NCI-H2196 treated with DMSO at 0.1 percent for 48 hours (cell line): ENCODE data around the gene USHBP1.
"Not testable (repeated sequence)": the region's sequence is repeated elsewhere in the genome, so short reads cannot be mapped to it uniquely, and the experiment has no call there.

ENCODE experiments used
- DNase-seq: peaks from one replicate; lab custom pipeline; 2025; ENCODE audit not compliant: unreplicated experiment; lab: John Stamatoyannopoulos, UW

USHBP1 gene

DNA sequence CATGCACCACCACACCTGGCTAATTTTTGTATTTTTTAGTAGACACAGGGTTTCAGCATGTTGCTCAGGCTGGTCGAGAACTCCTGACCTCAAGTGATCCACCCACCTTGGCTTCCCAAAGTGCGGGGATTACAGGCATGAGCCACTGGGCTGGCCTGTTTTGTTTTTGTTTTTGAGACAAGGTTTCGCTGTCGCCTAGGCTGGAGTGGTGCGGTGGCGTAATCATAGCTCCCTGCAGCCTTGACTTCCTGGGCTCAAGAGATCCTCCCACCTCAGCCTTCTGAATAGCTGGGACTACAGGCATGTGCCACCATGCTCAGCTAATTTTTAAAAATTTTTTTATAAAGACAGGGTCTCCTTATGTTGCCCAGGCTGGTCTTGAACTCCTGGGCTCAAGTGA lies 31.0 kb upstream of the USHBP1 start:
- DNase-seq = not testable (repeated sequence)

DNA sequence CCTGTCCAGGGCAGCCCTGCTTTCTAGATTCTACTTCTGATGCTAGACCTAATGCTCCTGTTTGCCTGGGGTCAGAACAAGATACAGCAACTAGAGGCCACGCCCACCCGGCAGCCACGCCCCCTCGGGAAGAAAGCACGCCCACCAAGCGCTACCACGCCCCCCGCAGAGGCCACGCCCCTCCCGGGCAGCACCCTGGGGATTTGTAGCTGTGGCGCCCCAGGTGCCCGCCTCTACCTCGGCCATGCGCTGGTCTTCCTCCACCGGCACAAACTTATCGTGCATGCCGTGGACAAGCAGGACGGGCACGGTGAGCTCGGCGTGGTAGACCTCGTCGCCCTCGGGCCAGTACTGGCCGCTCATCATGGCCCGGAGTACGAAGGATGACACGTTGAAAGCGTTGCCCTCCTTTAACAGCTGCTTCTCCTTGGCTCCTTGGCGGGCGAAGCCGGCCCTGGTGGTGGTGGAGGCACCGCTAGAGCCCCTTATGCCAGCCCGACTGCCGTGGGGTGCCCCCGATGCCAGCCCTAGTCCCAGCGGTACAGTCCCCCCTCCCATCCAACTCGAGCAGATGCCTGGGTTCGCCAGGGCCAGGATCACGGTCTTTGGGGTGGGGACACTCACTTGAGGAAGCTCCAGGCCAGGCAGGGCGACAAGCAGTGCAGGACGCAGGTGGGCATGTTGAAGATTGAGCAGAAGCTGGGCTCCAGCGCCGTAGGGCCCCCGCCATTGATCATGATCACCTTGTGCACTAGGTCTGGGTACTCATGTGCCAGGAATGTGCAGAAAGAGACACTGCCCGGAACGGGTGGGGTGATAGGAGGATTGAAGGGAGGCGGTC lies 29.7 kb upstream of the USHBP1 start:
- no peak for DNase-seq

DNA sequence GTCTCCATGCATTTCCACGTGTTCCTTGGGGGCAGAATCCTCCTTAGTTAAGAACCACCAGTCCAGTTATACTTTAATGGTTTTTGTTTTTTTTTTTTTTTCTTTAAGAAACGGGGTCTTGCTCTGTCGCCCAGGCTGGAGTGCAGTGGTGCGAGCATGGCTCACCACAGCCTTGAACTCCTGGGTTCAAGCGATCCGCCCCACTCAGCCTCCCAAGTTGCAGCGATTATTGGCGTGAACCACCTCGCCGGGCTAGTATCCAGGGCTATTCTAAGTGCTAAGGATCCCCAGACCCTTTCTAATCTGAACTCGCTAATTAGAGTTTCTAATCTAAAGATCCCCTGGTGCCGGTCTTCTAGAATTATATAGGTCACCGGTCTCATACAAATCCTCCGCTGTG lies 29.1 kb upstream of the USHBP1 start:
- no peak for DNase-seq

DNA sequence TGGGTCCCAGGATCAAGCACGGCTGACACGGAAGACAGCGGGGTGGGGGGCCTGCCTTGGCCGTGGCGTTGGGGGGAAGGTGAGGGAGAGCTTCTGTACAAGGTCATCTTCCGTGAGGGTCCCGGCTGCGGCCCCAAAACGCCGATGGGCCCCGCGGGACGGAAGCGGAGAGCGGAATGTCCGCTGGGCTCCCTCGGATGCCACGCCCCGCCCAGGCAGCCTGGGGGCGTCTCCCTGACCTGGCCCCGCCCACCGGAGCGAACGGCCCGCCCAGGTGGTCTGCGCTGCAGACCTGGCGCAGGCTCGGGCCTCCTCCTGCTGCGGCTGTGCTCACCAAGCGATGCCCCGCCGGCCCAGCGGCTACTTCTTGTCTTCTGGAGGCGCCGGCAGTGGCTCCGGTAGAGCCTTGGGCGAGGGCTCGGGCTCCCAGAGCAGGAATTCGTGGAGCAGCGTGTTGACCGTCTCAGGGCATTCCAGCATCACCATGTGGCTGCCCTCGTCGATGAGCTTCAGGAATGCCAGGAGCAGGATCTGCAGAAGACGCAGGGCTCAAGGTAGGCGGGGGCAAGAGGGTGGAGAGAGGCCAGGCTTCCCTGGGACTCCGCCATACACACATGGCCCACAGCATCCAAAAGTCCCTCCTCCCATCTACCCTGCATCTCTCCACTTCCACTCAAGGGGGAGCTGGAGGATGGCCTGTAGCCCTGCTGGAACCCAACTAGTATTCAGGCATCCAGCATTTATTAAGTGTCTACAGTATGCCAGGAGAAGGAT lies 27.9 kb upstream of the USHBP1 start:
- DNase-seq = no peak

DNA sequence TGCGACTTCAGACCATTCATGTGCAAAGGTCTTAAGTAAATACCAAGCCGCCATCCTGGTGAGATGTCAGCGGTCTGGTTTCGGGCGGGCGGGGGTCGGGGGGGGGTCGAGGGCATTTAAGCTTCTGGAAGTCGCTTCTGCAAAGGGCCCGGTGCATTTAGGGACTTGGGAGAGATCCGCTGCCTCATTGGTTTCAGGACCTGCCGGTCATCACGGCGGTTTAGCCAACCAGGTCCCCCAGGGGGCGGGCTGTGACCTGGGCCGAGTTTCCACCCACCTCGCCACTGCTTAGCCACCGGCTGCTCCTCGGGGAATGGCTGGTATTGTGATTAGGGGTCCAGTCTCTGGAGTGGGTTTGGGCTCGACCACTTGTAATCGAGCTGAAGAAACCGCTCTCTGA lies 24.9 kb upstream of the USHBP1 start:
- DNase-seq = no peak

DNA sequence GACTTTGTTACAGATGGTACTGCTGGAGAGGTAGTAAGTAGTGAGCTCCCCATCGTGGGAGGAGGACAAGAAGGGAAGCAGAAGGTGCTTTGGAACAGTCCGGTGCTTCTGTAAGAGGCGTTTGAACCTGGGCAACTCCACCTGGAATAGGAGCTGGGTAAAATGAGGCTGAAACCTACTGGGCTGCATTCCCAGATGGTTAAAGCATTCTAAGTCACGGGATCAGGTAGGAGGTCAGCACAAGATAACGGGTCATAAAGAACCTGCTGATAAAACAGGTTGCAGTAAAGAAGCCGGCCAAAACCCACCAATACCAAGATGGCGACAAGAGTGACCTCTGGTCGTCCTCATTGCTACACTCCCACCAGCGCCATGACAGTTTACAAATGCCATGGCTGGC lies 22.2 kb upstream of the USHBP1 start:
- no peak for DNase-seq

DNA sequence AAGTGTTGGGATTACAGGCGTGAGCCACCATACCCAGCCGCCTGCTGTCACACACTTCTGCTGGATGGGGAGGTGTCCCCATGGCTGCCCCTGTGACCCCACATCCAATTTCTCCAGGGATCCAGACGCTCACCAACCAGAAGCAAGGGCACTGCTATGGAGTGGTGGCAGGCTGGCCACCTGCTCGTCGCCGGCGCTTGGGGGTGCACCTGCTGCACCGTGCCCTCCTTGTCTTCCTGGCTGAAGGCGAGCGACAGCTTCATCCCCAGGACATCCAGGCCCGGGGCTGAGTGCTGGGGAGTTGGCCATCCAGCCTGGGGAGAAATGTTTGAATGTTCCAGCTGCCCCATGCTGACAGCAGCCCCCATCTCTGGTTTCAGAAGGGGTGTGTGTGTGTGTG lies 21.7 kb upstream of the USHBP1 start:
- no peak for DNase-seq

DNA sequence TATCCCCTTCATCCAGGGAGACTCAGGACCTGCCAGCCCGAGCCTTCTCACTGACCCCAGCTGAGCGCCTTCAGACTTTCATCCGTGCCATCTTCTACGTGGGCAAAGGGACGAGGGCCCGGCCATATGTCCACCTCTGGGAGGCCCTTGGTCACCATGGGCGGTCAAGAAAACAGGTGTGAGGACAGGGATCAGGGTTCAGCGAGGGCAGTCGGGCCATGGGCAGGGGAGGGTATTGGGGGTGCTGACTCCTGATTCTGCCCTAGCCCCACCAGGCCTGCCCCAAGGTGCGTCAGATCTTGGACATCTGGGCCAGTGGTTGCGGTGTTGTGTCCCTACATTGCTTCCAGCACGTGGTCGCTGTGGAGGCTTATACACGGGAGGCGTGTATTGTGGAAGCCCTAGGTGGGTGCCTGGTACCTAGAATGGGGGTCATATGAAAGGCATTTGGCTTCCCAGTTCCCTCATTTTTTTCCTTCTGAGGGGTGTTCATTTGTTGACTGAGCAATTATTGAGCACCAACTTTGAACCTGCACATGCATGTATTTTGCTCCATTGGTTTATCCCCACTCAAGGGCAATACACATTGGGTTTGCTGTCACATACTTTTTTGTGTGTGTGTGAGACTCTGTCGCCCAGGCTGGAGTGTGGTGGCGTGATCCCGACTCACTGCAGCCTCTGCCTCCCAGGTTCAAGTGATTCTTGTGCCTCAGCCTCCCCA lies 21.0 kb upstream of the USHBP1 start:
- no peak for DNase-seq

DNA sequence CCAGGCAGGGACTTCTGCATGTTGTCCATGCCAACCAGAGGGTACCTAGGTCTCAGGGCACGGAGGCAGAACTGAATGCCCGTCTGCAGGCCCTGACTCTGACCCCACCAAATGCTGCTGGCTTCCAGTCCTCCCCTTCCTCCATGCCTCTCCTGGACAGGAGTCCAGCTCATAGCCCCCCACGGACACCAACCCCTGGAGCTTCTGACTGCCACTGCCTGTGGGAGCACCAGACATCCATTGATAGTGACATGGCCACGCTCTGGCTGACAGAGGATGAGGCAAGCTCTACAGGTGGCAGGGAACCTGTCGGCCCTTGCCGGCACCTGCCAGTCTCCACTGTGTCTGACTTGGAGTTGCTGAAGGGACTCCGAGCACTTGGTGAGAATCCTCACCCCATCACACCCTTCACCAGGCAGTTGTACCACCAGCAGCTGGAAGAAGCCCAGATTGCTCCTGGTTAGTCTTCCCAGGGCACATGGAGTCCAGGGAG lies 19.0 kb upstream of the USHBP1 start:
- no peak for DNase-seq

DNA sequence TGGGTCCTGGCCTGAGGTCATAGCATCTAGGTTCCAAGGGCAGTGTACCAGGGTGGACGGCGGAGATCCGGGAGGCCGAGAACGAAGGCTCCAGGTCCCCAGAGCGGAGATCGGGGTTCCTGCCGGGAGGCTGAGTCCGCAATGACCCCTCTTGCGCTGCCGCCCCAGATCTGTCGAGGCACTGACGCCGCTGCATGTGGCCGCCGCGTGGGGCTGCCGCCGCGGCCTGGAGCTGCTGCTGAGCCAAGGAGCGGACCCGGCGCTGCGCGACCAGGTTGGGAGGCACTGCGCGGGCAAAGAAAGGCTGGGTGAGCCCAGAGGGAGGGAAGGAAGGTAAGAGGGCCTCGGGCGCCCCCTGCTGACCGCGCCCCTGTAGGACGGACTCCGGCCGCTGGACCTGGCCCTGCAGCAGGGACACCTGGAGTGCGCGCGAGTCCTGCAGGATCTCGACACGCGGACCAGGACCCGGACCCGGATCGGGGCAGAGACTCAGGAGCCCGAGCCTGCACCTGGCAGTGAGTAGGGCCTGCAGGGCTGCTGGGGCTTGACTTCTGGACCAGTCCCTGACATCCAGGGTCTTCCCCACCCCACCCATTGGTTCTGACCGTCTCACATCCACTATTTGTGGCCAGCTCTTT lies 18.1 kb upstream of the USHBP1 start:
- peak; percentile 79 for DNase-seq

DNA sequence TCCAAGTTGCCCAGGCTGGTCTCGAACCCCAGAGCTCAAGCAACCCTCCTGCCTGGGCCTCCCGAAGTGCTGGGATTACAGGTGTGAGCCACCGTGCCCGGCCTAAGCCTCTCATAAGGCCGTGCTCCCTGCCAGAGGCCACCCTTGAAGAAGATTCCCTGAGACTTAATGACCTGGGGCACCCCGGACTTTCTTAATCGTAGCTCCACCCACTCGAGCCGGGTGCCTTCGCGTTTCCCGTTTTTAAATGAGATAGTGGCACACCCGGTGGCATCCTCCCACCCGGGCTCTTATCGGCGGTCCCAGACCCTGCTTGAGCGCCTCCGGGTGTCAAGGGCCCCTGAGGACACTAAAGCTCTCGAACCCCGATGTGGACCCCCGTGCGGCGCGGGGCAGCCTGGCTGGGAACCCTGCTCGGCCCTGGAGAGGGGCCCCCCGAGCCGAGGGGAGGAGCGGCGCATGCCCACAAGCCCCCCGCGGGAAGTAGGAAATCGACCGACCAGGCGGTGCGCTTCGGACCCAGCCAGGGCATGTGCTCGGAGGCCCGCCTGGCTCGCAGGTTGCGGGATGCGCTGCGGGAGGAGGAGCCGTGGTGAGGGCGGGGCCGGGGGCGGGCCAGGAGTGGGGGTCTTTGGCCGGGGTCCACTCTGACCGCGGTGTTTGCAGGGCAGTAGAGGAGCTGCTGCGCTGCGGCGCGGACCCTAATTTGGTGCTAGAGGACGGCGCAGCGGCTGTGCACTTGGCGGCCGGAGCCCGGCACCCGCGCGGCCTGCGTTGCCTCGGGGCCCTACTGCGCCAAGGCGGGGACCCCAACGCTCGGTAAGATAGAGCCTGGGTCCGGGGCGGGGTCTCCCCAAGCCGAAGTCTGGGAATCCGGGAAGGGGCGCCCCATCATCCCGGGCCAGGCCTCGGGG lies 17.1 kb upstream of the USHBP1 start, which contains the start of gene ANKLE1:
Gene ANKLE1 (plus strand): TSS at position 511 of the 914 bp plus-strand sequence. CDS start 20 bp downstream, at position 531.
- no peak for DNase-seq

DNA sequence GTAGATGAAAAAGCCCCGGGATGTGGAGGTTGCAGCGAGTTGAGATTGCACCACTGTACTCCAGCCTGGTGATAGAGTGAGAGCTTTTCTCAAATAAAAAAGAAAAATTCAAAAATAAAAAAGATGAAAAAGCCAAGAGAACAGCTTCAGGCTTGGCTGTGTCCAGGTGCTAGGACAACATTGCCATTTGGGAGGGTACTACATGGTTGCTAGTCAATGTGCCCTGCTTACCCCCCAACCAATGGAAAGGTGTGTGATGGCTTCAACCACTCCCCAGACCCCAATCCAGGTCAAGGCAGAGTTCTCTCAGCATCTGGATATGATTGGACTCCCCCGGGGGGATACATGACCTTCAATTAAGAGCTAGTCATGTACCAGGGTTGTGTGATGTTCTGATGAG lies 14.9 kb upstream of the USHBP1 start:
- no peak for DNase-seq

DNA sequence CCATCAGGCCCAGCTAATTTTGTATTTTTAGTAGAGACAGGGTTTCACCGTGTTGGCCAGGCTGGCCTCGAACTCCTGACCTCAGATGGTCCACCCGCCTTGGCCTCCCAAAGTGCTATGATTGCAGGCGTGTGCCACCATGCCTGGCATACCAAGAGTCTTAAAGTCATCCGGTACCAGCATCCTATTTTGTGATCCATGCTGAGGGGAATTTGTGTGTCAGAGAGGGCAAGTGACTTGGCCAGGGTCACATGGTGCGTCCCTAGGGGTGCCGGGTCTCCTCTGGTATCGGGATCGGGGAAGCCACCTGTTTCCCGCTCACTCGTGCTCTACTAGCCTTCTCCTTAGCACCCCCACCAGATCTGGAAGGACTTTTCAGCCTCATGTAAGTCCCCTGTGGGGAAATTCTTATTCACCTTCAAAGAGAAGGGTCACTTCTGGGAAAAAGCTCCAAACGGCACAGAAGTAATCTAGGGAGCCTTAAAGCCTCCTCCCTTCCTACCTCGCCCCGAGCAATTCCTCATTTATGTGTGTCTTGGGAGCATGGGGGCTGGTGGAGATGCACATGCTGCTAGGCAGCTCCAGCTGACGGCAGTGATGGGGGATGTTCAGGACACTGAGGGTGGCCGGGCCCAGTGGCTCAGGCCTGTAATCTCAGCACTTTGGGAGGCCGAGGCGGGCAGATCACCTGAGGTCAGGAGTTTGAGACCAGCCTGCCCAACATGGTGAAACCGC lies 11.1 kb upstream of the USHBP1 start:
- DNase-seq = no peak

DNA sequence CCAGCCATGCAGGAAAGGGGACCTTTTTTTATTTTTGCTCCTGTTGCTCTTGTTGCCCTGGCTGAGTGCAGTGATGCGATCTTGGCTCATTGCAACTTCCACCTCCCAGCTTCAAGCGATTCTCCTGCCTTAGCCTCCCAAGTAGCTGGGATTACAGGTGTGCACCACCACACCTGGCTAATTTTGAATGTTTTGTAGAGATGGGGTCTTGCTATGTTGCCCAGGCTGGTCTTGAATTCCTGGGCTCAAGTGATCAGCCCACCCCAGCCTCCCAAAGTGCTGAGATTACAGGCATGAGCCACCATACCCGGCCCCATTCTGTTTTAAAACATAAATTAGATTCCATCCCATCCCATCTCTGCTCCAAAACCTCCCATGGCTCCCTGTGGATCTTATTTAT lies 10.3 kb upstream of the USHBP1 start:
- DNase-seq = not testable (repeated sequence)

DNA sequence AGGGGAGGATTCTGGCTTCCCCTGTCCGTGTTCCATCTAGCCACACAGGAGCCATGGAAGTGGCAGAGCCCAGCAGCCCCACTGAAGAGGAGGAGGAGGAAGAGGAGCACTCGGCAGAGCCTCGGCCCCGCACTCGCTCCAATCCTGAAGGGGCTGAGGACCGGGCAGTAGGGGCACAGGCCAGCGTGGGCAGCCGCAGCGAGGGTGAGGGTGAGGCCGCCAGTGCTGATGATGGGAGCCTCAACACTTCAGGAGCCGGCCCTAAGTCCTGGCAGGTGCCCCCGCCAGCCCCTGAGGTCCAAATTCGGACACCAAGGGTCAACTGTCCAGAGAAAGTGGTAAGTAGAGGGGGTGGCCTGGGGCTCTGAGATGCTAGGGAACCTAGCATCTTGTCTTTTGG lies 4.2 kb upstream of the USHBP1 start:
- DNase-seq = no peak

DNA sequence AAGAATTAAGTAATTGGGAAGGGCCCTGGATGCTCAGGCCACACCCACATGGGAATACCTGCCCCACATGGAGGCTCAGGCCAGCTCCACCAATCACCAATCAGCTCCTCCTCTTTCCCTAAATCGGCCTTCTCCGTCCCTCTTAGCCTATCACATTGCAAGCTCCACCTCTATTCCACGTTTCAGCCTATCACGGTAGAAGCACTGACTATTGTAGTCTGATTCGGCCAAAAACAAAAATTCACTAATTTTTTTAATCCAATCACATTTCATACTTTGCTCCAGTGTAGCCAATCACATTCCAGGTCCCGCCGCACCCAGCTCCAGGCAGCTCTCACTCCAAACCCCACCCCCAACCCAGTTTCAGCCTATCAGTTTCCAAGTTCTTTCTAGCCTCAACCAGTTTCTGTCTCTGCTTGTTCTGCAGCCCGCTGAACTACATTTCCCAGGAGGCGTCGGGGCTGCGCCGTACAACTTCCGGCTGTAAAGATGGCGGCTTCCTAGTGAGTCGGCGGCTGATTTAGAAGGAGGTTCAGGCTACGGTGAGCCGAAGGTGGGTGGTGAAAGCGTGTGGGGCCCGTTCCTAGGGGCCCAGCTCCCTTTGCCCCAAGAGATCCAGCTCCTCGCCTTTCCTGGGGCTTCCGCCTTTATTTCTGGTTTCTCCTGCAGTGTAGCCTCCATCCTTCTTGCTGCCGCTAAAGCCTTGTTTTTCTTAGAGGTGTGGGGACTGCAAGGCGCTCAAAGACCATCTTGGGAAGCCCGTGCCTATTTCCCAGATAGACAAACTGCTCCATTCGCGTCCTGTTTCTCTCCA lies 2.6 kb upstream of the USHBP1 start, which contains the start of gene BABAM1:
Gene BABAM1 (plus strand): TSS at position 469 of the 814 bp plus-strand sequence. CDS start 1,364 bp downstream, outside the sequence.
- DNase-seq = peak; percentile 97

DNA sequence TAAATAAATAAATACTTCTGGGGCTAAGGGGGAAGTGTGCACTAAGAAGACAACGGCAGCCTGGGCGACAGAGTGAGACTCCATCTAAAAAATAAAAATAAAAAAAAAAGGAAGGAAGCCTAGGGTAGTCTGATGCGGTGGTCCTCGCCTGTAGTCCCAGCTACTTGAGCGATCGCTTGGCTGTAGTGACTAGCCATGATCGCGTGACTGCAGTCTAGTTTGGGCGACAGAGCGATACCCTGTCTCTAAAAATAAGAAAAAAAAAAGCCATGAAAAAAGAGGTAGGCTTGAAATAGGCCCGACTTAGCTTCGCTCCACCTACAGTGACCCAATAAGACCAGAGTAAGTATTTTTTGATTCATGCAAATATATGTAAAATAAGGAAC lies 2.0 kb upstream of the USHBP1 start:
- DNase-seq = no peak

DNA sequence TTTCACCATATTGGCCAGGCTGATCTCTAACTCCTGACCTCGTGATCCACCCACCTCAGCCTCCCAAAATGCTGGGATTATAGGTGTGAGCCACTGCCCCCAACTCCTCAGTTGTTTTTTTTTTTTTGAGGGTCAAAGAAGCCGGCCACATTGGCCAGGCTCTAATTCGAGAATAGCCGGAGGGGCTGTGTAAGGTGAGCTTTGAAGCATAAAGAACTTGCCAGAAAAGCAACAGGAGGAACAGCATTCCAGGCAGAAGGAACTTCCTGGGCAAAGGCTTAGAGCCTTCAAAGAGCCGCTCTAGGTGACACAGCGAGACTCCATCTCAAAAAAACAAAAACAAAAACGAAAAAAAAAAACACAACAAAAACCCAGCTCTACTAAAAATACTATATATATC lies 1.5 kb upstream of the USHBP1 start:
- DNase-seq = no peak
